ENCODE measurements around the gene PRSS12.
"Not testable (repeated sequence)": the region's sequence is repeated elsewhere in the genome, so short reads cannot be mapped to it uniquely, and the experiment has no call there.

PRSS12 gene

DNA sequence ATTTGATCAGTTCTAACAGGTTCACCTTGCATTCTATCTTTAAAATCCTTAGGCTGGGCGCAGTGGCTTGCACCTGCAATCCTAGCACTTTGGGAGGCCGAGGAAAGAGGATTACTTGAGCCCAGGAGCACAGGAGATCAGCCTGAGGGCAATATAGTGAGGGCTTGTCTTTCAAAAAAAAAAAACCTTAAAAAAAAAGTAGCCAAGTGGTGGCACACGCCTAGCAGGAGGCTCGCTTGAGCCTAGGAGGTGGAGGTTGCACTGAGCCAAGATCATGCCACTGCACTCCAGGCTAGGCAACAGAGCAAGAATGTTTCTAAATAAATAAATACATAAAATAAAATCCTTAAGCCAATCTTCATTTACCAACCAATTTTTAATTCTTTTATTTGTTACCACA is 75.6 kb downstream of the PRSS12 start:
- no peak for TF ChIP-seq CTCF (conservative IDR thresholded peaks at IDR 0.05; ENCODE audit: control insufficient read depth, insufficient read depth, low read depth, low read length)
- H3K4me3 ChIP-seq (ENCODE audit: control insufficient read depth, low read depth, low read length): no peak overlapping the region
- DNase-seq (ENCODE audit: low read depth): no peak

DNA sequence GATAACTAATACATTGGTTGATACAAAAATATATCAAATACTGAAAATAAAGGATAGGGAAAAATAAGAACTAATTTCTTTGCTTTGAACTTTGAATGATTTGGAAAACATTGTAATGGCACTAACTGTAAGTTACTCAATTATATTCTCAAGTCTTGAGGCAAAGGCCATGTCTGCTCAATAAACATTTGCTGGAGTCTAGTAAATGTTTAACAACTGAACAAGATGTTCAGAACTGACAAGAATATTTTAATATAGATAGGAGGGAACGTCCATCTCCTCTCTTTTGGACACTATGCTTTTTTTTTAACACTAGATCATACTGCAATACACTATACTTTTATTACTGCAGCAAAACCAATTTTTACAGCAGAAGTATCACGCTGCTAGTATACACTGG is 76.2 kb downstream of the PRSS12 start:
- TF ChIP-seq CTCF (conservative IDR thresholded peaks at IDR 0.05; ENCODE audit: control insufficient read depth, insufficient read depth, low read depth, low read length): no peak

GRCh38 chr4:118273642-118274041 is 79.2 kb downstream of the PRSS12 start:
- no peak for TF ChIP-seq CTCF (conservative IDR thresholded peaks at IDR 0.05; ENCODE audit: control insufficient read depth, insufficient read depth, low read depth, low read length)
- DNase-seq (ENCODE audit: low read depth): no peak
- no peak overlapping the region for H3K4me3 ChIP-seq (ENCODE audit: control insufficient read depth, low read depth, low read length)

More for the DNA sequence above, 76.2 kb downstream of the PRSS12 start:
- no peak overlapping the region for H3K4me3 ChIP-seq (ENCODE audit: control insufficient read depth, low read depth, low read length)
- no peak for DNase-seq (ENCODE audit: low read depth)

- DNase-seq (ENCODE audit: low read depth): no peak
Observed at GRCh38 chr4:118271788-118272187, 81.0 kb downstream of the PRSS12 start.

GRCh38 chr4:118270492-118270891 is 82.3 kb downstream of the PRSS12 start:
- peak; percentile 54 for TF ChIP-seq CTCF (conservative IDR thresholded peaks at IDR 0.05; ENCODE audit: control insufficient read depth, insufficient read depth, low read depth, low read length)
- H3K4me3 ChIP-seq (ENCODE audit: control insufficient read depth, low read depth, low read length): no peak overlapping the region
- DNase-seq (ENCODE audit: low read depth): peak; percentile 66

More at GRCh38 chr4:118271788-118272187, 81.0 kb downstream of the PRSS12 start:
- no peak for TF ChIP-seq CTCF (conservative IDR thresholded peaks at IDR 0.05; ENCODE audit: control insufficient read depth, insufficient read depth, low read depth, low read length)
- no peak overlapping the region for H3K4me3 ChIP-seq (ENCODE audit: control insufficient read depth, low read depth, low read length)

DNA sequence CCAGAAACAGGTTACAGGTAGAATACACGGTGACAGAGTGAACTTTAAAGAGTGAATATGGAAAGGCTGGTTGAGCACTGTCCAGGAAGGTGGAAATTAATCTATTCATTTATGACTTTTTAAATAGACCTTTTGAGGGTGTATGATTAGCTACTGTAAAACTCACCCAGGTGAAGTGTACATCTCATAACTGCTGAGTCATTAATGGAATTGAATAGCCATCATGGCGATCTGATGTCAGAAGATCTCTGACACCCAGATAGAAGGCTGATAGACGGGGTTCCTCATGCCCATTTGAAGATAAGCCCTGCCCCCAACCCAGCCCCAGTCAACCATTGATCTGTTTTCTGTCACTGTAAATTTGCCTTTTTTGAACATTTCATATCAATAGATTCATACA is 84.0 kb downstream of the PRSS12 start:
- TF ChIP-seq CTCF (conservative IDR thresholded peaks at IDR 0.05; ENCODE audit: control insufficient read depth, insufficient read depth, low read depth, low read length): no peak
- no peak for DNase-seq (ENCODE audit: low read depth)
- no peak overlapping the region for H3K4me3 ChIP-seq (ENCODE audit: control insufficient read depth, low read depth, low read length)

- not testable (repeated sequence) for H3K4me3 ChIP-seq (ENCODE audit: control insufficient read depth, low read depth, low read length); DNase-seq (ENCODE audit: low read depth)
Observed at GRCh38 chr4:118266145-118266496, 86.7 kb downstream of the PRSS12 start.
